ENCODE results near the gene OLFML3.

OLFML3 gene

GRCh38 chr1:113950908-113951307 is 28.4 kb upstream of the OLFML3 start:
- DNase-seq (ENCODE audit: low read depth in 2 of 2): no peak
- H3K4me3 ChIP-seq (replicated peaks in 1 of 2; ENCODE audit: low read depth in 2 of 2, low read length in 2 of 2): no peak overlapping the region
- TF ChIP-seq CTCF (IDR thresholded peaks at IDR 0.05; ENCODE audit: low read depth, low read length): no peak

GRCh38 chr1:113951719-113952118 is 27.6 kb upstream of the OLFML3 start:
- H3K4me3 ChIP-seq (replicated peaks in 1 of 2; ENCODE audit: low read depth in 2 of 2, low read length in 2 of 2): no peak overlapping the region
- DNase-seq (ENCODE audit: low read depth in 2 of 2): no peak
- no peak for TF ChIP-seq CTCF (IDR thresholded peaks at IDR 0.05; ENCODE audit: low read depth, low read length)

GRCh38 chr1:113957984-113958383 is 21.3 kb upstream of the OLFML3 start:
- DNase-seq (ENCODE audit: low read depth in 2 of 2): no peak
- TF ChIP-seq CTCF (IDR thresholded peaks at IDR 0.05; ENCODE audit: low read depth, low read length): no peak
- H3K4me3 ChIP-seq (replicated peaks in 1 of 2; ENCODE audit: low read depth in 2 of 2, low read length in 2 of 2): no peak overlapping the region

- no peak overlapping the region for H3K4me3 ChIP-seq (replicated peaks in 1 of 2; ENCODE audit: low read depth in 2 of 2, low read length in 2 of 2)
- no peak for TF ChIP-seq CTCF (IDR thresholded peaks at IDR 0.05; ENCODE audit: low read depth, low read length)
- DNase-seq (ENCODE audit: low read depth in 2 of 2): peak; percentile 25 to 63
Observed at GRCh38 chr1:113958691-113959090, 20.6 kb upstream of the OLFML3 start.

GRCh38 chr1:113963281-113963906 is 15.9 kb upstream of the OLFML3 start:
- DNase-seq (ENCODE audit: low read depth in 2 of 2): peak; percentile 21 to 38
- TF ChIP-seq CTCF (IDR thresholded peaks at IDR 0.05; ENCODE audit: low read depth, low read length): no peak
- no peak overlapping the region for H3K4me3 ChIP-seq (replicated peaks in 1 of 2; ENCODE audit: low read depth in 2 of 2, low read length in 2 of 2)

- DNase-seq (ENCODE audit: low read depth in 2 of 2): peak; percentile 18 to 38
- no peak for TF ChIP-seq CTCF (IDR thresholded peaks at IDR 0.05; ENCODE audit: low read depth, low read length)
- H3K4me3 ChIP-seq (replicated peaks in 1 of 2; ENCODE audit: low read depth in 2 of 2, low read length in 2 of 2): no peak overlapping the region
Observed at GRCh38 chr1:113965703-113966412, 13.4 kb upstream of the OLFML3 start.

Measured in cardiac fibroblast (primary cell).